ENCODE results near the gene PPP2R2D. TPM values are rescaled to one million over a fixed set of nuclear protein-coding genes. Genes with fewer than 3 reads are reported as not detected.

The PPP2R2D gene
- total RNA-seq, 2 experiments from 2014 or later, result 32.6 to 32.9 TPM

DNA sequence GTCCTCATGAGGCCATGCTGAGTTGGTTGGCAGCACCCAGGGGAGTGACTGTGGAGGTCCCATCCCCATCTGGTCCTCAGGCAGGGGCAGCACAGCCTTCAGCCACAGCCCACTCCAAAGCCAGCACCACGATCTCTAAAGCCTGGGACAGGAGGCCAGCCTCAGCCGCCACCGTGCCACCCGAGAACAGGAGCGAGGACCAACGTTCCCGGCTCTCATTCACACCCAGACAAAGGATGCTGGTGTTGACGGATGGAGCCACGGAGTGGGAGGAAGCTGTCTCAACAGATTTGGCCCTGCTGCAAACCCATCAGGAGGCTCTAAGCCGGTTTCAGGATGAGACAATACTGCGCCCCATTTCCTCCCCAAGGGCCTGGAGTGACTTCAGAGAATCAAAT is 42.7 kb upstream of the PPP2R2D start:
- Histone ChIP-seq H3K36me3 (ENCODE audit: insufficient read depth, low read length) (no peaks in the 10 kb centered on the region), H3K4me1 (ENCODE audit: insufficient read depth, low read length) (no peaks in the 10 kb centered on the region), H3K27me3 (ENCODE audit: control insufficient read depth in 1 of 2, insufficient read depth in 2 of 2, low read length in 2 of 2) (peaks cover 0 to 5% of the 10 kb centered on the region in 2 experiments), H3K9me3 (ENCODE audit: control insufficient read depth in 1 of 2, insufficient read depth in 1 of 2, low read length in 2 of 2) (peaks cover 0 to 7% of the 10 kb centered on the region in 2 experiments), H3K27ac (ENCODE audit: low read depth in 1 of 2, low read length in 2 of 2) (no peak overlapping the region), H3K4me3 (ENCODE audit: low read length) (no peak overlapping the region)
- CTCF ChIA-PET, result no interaction called here
- Mint-ChIP-seq H3K27me3 (peaks cover 23% of the 10 kb centered on the region), H3K4me1 (ENCODE audit: low read depth) (no peaks in the 10 kb centered on the region), H3K36me3 (ENCODE audit: low read depth) (no peaks in the 10 kb centered on the region), H3K4me3 (no peak overlapping the region), H3K27ac (no peak overlapping the region), H3K9me3 (no peaks in the 10 kb centered on the region)
- TF ChIP-seq, protein P1, sequence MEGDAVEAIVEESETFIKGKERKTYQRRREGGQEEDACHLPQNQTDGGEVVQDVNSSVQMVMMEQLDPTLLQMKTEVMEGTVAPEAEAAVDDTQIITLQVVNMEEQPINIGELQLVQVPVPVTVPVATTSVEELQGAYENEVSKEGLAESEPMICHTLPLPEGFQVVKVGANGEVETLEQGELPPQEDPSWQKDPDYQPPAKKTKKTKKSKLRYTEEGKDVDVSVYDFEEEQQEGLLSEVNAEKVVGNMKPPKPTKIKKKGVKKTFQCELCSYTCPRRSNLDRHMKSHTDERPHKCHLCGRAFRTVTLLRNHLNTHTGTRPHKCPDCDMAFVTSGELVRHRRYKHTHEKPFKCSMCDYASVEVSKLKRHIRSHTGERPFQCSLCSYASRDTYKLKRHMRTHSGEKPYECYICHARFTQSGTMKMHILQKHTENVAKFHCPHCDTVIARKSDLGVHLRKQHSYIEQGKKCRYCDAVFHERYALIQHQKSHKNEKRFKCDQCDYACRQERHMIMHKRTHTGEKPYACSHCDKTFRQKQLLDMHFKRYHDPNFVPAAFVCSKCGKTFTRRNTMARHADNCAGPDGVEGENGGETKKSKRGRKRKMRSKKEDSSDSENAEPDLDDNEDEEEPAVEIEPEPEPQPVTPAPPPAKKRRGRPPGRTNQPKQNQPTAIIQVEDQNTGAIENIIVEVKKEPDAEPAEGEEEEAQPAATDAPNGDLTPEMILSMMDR (IDR thresholded peaks at IDR 0.05), result no peak
- POLR2A ChIA-PET, result no interaction called here
- ATAC-seq (ENCODE audit: poor library complexity) (no peak), DNase-seq (no peak)
- intact Hi-C loops (cut with DNase I, micrococcal nuclease), result no loop called here

DNA sequence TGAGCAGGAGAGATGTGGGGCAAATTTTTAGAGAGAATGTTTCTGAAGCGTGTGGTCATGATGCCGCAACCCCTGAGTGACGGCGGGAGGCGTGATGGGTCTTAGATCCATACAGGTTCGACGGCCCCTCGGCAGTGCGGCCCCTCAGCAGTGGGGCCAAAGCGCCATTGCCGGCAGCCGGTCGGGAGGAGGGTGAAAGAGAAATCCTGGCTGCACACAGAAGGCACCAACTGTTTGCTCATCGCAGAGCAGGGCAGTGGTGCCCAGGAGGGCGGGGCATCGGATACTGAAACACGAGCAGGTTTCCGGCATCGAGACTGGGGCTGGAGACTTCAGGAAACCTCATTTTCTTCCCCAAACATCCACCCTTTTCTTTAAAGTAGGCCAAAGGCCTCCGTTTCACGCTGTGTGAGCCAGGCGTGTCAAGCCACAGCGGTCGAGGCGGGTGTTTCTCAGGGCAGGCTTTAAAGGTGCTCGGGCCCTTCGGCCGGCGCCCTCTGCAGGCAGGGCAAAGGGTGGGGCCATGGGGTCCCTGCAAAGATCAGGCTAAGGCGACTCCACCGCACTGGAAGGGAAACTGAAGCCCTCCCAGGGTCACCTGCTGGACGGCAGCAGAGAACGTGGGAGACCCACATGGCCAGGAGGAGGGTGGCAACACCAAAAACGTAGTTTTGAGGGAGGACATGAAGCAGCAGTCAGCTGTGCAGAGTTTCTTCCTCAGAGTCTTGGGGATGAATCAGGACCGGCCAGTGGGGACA is 42.0 kb upstream of the PPP2R2D start:
- Mint-ChIP-seq H3K27ac (no peak overlapping the region), H3K27me3 (peaks cover 23% of the 10 kb centered on the region), H3K9me3 (no peaks in the 10 kb centered on the region), H3K36me3 (ENCODE audit: low read depth) (no peaks in the 10 kb centered on the region), H3K4me1 (ENCODE audit: low read depth) (no peaks in the 10 kb centered on the region), H3K4me3 (no peak overlapping the region)
- Histone ChIP-seq H3K4me3 (ENCODE audit: low read length) (no peak overlapping the region), H3K4me1 (ENCODE audit: insufficient read depth, low read length) (no peaks in the 10 kb centered on the region), H3K36me3 (ENCODE audit: insufficient read depth, low read length) (no peaks in the 10 kb centered on the region), H3K27me3 (ENCODE audit: control insufficient read depth in 1 of 2, insufficient read depth in 2 of 2, low read length in 2 of 2) (peaks cover 0 to 5% of the 10 kb centered on the region in 2 experiments), H3K27ac (ENCODE audit: low read depth in 1 of 2, low read length in 2 of 2) (no peak overlapping the region), H3K9me3 (ENCODE audit: control insufficient read depth in 1 of 2, insufficient read depth in 1 of 2, low read length in 2 of 2) (peaks cover 0 to 7% of the 10 kb centered on the region in 2 experiments)
- POLR2A ChIA-PET, result no interaction called here
- no peak for DNase-seq
- ATAC-seq (ENCODE audit: poor library complexity), result no peak
- intact Hi-C loops (cut with DNase I, micrococcal nuclease), result no loop called here
- TF ChIP-seq, protein P1 (IDR thresholded peaks at IDR 0.05), result no peak
- CTCF ChIA-PET, result no interaction called here

GRCh38 chr10:131859341-131860020 is 41.3 kb upstream of the PPP2R2D start:
- ATAC-seq (ENCODE audit: poor library complexity), result no peak
- TF ChIP-seq, protein P1 (IDR thresholded peaks at IDR 0.05), result no peak
- Histone ChIP-seq H3K9me3 (ENCODE audit: control insufficient read depth in 1 of 2, insufficient read depth in 1 of 2, low read length in 2 of 2) (peaks cover 0 to 7% of the 10 kb centered on the region in 2 experiments), H3K4me3 (ENCODE audit: low read length) (no peak overlapping the region), H3K27me3 (ENCODE audit: control insufficient read depth in 1 of 2, insufficient read depth in 2 of 2, low read length in 2 of 2) (peaks cover 0 to 4% of the 10 kb centered on the region in 2 experiments), H3K27ac (ENCODE audit: low read depth in 1 of 2, low read length in 2 of 2) (no peak overlapping the region), H3K4me1 (ENCODE audit: insufficient read depth, low read length) (no peaks in the 10 kb centered on the region), H3K36me3 (ENCODE audit: insufficient read depth, low read length) (no peaks in the 10 kb centered on the region)
- Mint-ChIP-seq H3K4me3 (no peak overlapping the region), H3K36me3 (ENCODE audit: low read depth) (no peaks in the 10 kb centered on the region), H3K27ac (no peak overlapping the region), H3K27me3 (peaks cover 27% of the 10 kb centered on the region), H3K9me3 (no peaks in the 10 kb centered on the region), H3K4me1 (ENCODE audit: low read depth) (no peaks in the 10 kb centered on the region)
- ChIA-PET CTCF (no interaction called here), POLR2A (no interaction called here)
- no peak for DNase-seq
- intact Hi-C loops (cut with DNase I, micrococcal nuclease), result no loop called here

Data from CD4-positive, alpha-beta T cell (primary cell).